ENCODE results near the gene COL25A1.

DNA sequence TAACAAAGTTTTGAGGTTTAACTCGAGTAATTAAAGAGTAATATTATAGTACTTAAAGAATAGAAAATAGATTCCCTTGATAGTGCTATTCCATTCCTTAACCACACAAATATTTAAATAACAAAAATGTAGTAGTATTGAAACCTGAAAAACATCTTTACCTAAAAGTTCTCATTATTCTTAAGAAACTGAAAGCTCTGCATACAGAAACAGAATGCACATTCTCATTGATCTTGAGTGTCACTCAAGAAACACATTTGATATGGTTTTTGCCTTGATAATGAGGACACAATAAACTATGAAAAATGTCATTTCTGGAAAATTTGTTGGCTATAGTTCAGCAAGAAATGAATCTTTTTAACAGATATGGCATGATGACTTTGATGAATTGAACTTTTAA is 268.5 kb downstream of the COL25A1 start:
- TF ChIP-seq, protein P1, sequence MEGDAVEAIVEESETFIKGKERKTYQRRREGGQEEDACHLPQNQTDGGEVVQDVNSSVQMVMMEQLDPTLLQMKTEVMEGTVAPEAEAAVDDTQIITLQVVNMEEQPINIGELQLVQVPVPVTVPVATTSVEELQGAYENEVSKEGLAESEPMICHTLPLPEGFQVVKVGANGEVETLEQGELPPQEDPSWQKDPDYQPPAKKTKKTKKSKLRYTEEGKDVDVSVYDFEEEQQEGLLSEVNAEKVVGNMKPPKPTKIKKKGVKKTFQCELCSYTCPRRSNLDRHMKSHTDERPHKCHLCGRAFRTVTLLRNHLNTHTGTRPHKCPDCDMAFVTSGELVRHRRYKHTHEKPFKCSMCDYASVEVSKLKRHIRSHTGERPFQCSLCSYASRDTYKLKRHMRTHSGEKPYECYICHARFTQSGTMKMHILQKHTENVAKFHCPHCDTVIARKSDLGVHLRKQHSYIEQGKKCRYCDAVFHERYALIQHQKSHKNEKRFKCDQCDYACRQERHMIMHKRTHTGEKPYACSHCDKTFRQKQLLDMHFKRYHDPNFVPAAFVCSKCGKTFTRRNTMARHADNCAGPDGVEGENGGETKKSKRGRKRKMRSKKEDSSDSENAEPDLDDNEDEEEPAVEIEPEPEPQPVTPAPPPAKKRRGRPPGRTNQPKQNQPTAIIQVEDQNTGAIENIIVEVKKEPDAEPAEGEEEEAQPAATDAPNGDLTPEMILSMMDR (IDR thresholded peaks at IDR 0.05) = no peak
- TF ChIP-seq POLR2A (IDR thresholded peaks at IDR 0.05) = no peak

Data from heart left ventricle (tissue), 13 donors.